ENCODE measurements around the gene FAT2.
"Not testable (repeated sequence)": the region's sequence is repeated elsewhere in the genome, so short reads cannot be mapped to it uniquely, and the experiment has no call there.

Gene FAT2

GRCh38 chr5:151614565-151614964, 23.4 kb upstream of the FAT2 start:
- DNase-seq (ENCODE audit: low read depth), result no peak

GRCh38 chr5:151612689-151613427, 21.7 kb upstream of the FAT2 start:
- no peak for DNase-seq (ENCODE audit: low read depth)

DNA sequence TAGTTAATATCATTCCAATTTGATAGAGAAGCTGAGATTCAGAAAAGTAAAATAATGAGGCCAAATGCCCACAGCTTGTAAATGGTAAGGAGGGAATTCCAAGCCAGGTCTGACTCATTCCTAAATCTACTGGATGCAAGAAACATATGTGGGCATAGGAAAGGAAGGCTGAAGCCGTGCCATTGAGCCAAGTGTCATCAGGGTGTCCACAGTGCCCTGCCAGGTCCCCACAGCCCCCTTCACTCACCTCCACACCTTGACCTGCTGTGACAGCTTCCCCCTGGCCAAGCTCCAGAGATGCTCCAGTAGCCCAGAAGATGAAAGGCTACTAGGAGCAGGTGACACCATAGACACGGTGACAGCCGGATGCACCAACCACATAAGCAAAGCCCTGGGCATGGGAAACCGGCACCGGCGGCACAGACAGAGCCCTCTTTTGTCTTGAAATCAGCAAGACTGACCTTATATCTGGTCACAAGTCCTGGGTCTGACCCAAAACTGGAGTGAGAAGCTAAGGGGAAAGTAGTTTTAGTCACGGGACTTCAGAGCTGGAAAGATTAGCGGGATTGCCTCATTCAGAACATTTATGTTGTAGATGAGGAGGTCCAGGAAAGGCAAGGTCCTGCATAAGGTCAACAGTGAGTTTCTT, 20.1 kb upstream of the FAT2 start:
- no peak for DNase-seq (ENCODE audit: low read depth)

GRCh38 chr5:151608522-151608921, 17.4 kb upstream of the FAT2 start:
- DNase-seq (ENCODE audit: low read depth), result no peak

DNA sequence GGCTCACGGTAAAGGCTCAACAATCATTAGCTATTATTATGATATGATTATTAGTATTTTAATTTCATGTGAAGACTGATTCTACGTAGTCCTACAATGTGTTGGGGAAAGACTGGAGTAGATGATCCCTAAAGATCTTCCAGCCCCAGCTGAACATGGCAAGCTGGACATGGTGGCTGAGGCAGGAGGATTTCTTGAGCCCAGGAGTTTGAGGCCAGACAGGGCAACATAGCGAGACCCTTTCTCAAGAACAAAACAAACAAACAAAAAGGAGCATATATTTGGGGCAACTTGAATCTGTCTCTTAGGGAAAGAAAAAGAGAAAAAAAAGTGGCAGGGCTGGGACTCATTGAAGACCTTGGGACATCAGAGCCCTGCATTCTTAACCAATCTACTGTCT, 16.2 kb upstream of the FAT2 start:
- no peak for DNase-seq (ENCODE audit: low read depth)

DNA sequence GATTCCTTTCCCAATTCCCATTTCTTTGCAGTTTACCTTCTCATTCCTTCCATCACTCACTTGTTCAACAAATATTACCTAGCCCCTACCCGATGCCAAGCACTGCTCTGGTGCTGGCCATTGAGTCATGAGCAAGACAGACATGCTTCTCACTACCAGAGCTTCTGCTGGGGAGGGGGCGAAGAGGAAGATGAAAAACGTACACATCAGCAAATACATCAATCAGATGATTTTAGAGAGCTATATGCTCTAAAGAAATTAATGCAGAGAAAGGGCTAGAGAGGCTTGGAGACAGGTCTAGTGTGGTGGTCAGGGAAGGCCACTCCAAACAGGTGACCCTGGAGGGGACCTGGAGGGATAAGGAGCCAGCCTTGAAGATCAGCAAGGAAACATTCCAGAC, 14.4 kb upstream of the FAT2 start:
- DNase-seq (ENCODE audit: low read depth), result no peak

DNA sequence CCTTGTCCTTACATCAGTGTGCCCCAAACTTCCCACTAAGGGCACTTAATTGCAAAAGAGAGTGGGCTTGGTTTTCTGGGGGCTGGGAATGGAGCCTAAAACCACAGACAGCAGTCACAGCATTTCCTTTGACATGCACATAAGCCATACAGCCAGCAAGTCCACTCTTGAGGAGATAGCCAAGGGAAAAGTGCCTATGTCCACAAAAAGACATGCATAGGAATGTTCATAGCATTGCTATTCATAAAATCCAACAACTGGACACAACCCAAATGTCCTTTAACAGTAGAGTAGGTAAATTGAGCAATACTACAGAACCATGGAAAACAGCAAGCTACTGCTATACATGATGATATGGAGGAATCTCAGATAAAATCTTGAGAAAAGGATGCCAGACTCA, 11.7 kb upstream of the FAT2 start:
- no peak for DNase-seq (ENCODE audit: low read depth)

DNA sequence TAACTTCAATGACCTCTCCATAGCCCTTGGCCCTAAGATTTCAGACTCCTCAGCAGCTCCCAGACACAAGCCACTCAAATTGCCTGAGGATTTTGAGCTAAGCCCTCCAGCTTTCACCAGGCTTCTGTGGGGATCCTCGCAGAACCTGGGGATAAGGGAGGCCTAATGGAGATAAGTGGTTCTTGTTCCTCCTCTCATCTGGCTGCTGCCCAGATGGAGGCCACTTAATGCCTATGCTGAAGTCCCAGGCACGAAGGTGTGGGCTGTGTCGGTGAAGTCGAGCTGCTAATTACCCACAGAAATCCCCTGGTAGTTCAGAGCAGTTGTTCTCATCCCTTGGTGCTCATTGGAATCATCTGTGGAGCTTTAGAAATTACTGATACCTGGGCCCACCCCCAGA, 10.3 kb upstream of the FAT2 start:
- no peak for DNase-seq (ENCODE audit: low read depth)

DNA sequence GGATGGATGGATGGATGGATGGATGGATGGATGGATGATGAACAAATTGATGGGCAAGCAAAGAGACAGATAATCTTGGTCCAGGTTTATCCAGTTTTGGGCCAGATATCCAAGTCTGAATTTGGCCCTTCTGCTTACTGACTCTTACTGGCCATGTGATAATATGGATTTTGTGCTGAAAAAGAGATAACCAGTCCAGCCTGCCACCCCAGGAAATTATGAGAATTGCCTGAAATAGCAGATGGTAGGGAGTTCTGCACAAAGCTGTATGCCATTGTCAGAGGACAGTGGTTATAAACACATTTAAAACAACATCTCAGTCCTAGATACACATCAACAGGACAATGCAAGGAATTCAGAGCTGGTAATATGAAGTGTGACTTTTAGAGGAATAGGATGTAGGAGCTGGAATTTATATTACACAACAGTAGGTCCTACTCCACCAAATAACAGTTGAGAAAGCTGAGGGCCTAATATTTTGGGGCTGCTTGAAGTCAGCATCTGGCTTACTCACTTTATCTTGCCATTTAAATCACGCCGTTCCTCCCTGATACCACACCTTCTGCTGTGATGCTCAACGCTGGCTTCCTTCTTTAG, 9.0 kb upstream of the FAT2 start:
- DNase-seq (ENCODE audit: low read depth), result no peak

GRCh38 chr5:151598984-151599383, 7.9 kb upstream of the FAT2 start:
- no peak for DNase-seq (ENCODE audit: low read depth)

DNA sequence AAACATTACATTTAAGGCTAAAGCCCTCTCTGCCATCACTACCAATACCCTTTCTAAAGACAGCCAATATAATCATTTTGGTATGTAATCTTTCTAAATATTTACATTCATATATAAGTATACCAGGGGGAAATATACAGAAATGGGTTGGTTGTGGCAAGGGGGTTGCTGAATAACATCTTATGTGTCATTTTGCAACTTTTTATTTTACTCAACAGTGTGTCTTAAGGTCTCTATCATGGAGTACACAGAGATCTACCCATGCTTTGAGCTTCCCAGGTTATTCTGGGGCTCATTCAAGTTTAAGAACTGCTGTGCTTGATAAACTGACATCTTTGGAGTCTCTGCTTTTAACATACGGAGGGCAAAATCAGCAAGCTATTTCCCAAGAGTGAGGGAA, 7.4 kb upstream of the FAT2 start:
- DNase-seq (ENCODE audit: low read depth), result no peak

DNA sequence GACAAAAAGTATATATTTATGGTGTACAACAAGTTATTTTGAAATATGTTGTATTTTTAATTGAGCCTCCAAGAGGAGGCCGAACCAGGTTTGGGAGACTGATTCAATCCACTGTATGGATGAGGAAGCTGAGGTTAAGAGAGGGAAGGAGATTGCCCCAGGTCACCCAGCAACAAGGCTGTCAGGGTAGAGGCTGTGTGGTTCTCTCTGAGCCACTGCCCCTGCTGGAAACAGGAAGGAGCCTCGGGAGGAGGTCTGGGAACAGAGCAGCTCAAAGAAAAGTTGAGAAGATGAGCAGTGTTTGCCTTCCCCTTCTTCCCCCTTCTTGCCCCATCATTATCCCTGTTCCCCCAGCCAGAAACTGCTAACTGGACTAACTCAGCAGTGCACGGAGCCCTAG, 6.6 kb upstream of the FAT2 start:
- no peak for DNase-seq (ENCODE audit: low read depth)

DNA sequence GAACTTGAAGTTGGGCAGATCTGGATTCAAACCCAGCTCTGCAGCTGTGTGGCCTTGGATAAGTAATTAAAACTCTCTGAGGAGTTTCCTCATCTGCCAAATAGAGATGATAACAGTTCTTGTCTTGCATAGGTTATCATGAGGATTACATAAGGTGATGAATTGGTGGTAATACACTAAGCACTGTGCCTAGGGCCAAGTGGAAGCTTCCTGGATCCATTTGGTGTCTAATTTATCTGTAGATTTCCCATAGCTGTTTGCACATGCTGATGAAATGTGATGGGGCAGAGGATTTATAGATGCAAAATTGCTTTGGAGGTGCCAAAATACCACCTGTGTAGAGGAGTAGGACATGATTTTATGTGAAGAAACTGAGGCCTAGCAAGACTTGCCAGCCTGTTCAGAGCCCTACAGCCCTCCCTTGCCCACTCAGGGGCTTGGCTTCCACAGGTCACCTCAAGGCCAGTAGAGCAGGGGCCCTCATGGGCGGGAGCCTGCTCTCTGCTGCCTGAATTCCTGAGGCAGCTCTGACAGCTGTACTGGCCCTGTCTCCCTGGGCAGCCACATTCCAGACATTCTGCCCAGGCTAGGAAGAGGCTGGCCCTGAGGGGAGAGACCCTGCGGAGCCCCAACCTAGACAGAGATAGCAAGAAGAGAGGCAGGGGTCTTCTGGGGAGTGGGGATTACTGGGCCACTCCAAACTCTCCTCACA, 5.9 kb upstream of the FAT2 start:
- DNase-seq (ENCODE audit: low read depth), result no peak

DNA sequence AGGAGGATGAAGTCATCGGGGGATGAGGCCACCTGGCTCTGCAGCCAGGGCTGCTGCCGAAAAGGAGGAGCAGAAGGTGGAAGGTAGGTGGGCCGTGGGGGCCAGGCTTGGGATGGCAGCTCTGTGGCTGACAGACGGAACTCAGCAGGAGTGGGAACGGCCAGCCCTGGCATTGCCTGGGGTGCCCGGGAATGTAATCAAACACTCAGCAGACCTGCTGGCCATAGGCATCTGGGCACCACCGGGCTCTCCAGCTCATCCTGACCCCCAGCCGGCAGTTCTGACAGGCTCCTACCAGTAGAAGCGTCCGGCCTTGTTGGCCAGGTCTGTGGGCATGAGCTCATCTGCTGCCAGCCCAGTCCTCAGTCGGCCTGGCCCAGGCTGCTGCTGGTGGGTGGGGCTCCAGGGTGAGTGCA, 4.3 kb upstream of the FAT2 start:
- DNase-seq (ENCODE audit: low read depth), result no peak

GRCh38 chr5:151592855-151593408, 1.8 kb upstream of the FAT2 start:
- DNase-seq (ENCODE audit: low read depth), result no peak

DNA sequence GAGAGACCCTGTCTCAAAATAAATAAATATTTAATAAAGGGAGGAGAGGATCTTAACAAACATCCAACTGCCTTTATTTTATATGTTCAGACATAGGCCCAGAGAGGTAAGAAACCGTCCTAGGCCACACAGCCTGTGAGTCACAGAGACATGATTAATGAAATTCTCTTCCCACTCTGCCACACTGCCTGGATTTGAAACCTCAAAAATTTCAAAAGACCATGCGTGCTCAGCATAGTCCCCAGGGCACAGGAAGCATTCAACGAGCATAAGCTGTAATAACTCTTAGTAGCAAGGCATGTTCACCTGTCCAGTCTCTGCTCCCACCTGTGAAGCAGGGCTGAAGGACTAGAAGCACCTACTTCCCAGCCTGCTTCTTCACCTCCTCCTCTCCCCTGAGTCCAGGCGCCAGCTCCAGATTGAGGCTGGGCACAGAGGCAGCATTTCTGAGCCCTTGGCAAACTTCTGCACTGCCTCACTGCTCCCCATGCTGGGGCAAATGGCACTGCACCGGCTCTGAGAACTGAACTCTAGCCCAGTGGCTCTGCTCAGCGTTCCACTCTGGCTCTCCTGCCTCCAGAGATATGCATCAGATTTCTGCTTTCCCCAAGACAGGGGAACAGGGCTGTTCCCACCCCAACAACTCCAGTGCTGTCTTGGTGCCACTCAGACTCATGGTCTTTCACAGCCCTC, 1.1 kb downstream of the FAT2 start:
- no peak for DNase-seq (ENCODE audit: low read depth)

- DNase-seq (ENCODE audit: low read depth), result no peak
Observed at GRCh38 chr5:151587796-151588555, 3.2 kb downstream of the FAT2 start.

DNA sequence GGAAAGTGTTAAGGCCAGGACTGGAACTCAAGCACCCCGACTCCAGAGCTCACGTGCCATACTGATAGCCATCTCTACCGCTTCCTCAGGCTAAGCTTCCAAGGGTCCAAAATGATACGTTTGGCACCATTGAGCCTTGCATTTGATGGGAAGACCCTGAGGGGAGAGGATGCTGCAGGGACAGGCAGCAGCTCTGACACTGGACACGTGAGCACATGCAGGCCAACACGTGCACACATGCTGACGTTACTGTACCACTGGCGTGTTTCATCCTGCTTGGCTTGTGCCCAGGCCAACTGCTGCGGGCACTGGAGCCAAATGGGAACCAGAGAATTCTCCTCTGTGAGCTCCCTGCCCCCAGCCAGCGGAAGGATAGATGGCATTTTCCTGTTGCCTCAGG, 5.2 kb downstream of the FAT2 start:
- DNase-seq (ENCODE audit: low read depth), result no peak

DNA sequence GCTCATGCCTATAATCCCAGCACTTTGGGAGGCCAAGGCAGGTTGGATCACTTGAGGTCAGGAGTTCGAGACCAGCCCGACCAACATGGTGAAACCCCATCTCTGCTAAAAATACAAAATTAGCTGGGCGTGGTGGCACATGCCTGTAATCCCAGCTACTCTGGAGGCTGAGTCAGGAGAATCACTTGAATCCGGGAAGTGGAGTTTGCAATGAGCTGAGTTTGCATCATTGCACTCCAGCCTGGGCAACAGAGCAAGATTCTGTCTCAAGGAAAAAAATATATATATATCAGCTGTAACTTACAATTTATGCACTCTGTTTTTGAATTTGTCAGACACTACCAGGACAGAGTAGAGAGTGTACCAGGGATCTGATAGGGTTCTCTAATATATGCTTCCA, 5.8 kb downstream of the FAT2 start:
- not testable (repeated sequence) for DNase-seq (ENCODE audit: low read depth)

- DNase-seq (ENCODE audit: low read depth), result no peak
Observed at GRCh38 chr5:151584057-151584937, 6.8 kb downstream of the FAT2 start.

Data from activated T-helper 9 cell treated with anti-CD3 and anti-CD28 coated beads, Interleukin-2, amount 50 U/mL, for 16 hours (primary cell).